Osteocyte (in vitro differentiated cells): ENCODE measurements around the gene DKK3. TPM values are rescaled to one million over a fixed set of nuclear protein-coding genes. Genes with fewer than 3 reads are reported as not detected.
A peak's percentile ranks its signal among the peaks of the same experiment; 100 is the strongest.

Experiments used
- DNase-seq: peaks from one replicate; pipeline ENCODE4 v3.0.0; 2021; ENCODE audit warnings: mixed read lengths; ENCODE audit not compliant: unreplicated experiment; ENCODE audit errors: extremely low spot score
- H3K27ac Mint-ChIP-seq: one replicate; pipeline ENCODE4 v1.8.0; 2021; ENCODE audit warnings: mild to moderate bottlenecking, mixed read lengths; ENCODE audit not compliant: unreplicated experiment
- H3K27me3 Mint-ChIP-seq: one replicate; pipeline ENCODE4 v1.8.0; 2021; ENCODE audit warnings: mixed read lengths; ENCODE audit not compliant: unreplicated experiment
- H3K36me3 Mint-ChIP-seq: one replicate; pipeline ENCODE4 v1.8.0; 2021; ENCODE audit warnings: mixed read lengths; ENCODE audit not compliant: unreplicated experiment
- H3K4me1 Mint-ChIP-seq: one replicate; pipeline ENCODE4 v1.8.0; 2021; ENCODE audit warnings: mixed read lengths; ENCODE audit not compliant: unreplicated experiment
- H3K4me3 Mint-ChIP-seq: one replicate; pipeline ENCODE4 v1.8.0; 2021; ENCODE audit warnings: mild to moderate bottlenecking, moderate library complexity, mixed read lengths; ENCODE audit not compliant: unreplicated experiment
- H3K9me3 Mint-ChIP-seq: one replicate; pipeline ENCODE4 v1.8.0; 2021; ENCODE audit warnings: mixed read lengths; ENCODE audit not compliant: unreplicated experiment
- total RNA-seq: library from RNA; stranded (reverse); gene quantifications from 2 replicates; pipeline ENCODE4 v1.2.1, GENCODE V29; 2021
- TF ChIP-seq, protein P1 (sequence below): fragments of 200-600 bp; sonication (generic); IDR thresholded peaks from 2 replicates; pipeline ENCODE4 v1.5.0; 2021; ENCODE audit warnings: antibody characterized with exemption, mild to moderate bottlenecking, moderate library complexity

The DKK3 gene
- total RNA-seq, 1 donor from 2014 or later = 548 TPM

DNA sequence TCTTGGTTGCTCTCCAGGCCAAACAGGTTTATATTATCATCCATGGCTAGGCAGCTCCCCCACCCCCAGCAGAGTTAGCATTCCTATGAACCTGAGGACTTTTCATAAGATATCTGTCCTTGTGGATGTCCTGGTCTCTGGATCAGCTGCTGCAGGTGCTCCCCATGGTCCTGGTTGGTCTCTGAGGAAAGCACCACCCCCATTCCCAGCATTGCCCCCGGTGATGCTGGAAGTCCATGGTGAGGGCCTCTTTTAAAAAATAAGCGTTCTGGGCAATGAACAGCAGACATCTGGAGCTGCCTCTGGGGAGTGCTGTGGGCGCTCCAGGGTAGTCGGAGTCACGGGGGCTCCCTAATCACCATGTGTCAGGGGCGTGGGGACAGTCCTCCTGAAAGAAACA, 26.6 kb downstream of the DKK3 start:
- Mint-ChIP-seq H3K4me1 (peaks cover 97% of the 10 kb centered on the region), H3K36me3 (peaks cover 12% of the 10 kb centered on the region), H3K27ac (peak overlapping the region; percentile 96), H3K27me3 (no peaks in the 10 kb centered on the region), H3K4me3 (peak overlapping the region; percentile 26), H3K9me3 (no peaks in the 10 kb centered on the region)
- no peak for DNase-seq
- TF ChIP-seq, protein P1, sequence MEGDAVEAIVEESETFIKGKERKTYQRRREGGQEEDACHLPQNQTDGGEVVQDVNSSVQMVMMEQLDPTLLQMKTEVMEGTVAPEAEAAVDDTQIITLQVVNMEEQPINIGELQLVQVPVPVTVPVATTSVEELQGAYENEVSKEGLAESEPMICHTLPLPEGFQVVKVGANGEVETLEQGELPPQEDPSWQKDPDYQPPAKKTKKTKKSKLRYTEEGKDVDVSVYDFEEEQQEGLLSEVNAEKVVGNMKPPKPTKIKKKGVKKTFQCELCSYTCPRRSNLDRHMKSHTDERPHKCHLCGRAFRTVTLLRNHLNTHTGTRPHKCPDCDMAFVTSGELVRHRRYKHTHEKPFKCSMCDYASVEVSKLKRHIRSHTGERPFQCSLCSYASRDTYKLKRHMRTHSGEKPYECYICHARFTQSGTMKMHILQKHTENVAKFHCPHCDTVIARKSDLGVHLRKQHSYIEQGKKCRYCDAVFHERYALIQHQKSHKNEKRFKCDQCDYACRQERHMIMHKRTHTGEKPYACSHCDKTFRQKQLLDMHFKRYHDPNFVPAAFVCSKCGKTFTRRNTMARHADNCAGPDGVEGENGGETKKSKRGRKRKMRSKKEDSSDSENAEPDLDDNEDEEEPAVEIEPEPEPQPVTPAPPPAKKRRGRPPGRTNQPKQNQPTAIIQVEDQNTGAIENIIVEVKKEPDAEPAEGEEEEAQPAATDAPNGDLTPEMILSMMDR = no peak

DNA sequence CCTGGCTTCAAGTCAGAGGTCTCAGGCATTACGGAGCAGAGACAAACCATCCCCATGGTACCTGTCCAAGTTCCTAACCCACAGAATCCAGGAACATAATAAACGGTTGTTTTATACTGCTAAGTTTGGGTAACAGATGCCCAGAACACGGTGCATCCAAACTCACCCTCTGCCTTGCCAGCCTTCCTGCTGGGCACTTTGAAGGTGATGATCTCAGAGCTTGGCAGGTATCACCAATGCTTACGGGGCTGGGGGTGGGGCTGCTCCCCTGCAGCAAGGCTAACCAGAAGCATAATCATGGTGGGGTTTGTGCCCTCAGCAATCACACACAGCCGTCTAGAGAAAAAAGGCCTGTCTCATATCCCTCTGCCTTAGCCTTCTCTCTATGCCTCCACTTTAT, 27.1 kb downstream of the DKK3 start:
- Mint-ChIP-seq H3K4me3 (no peak overlapping the region), H3K36me3 (peaks cover 12% of the 10 kb centered on the region), H3K4me1 (peaks cover 97% of the 10 kb centered on the region), H3K27me3 (no peaks in the 10 kb centered on the region), H3K27ac (peak overlapping the region; percentile 98), H3K9me3 (no peaks in the 10 kb centered on the region)
- no peak for DNase-seq
- TF ChIP-seq, protein P1 = no peak

- peaks cover 97% of the 10 kb centered on the region for H3K4me1 Mint-ChIP-seq
- H3K27ac Mint-ChIP-seq = peak overlapping the region; percentile 98
- no peak for DNase-seq
These were observed 27.6 kb downstream of the DKK3 start for GRCh38 chr11:11980841-11981308.

DNA sequence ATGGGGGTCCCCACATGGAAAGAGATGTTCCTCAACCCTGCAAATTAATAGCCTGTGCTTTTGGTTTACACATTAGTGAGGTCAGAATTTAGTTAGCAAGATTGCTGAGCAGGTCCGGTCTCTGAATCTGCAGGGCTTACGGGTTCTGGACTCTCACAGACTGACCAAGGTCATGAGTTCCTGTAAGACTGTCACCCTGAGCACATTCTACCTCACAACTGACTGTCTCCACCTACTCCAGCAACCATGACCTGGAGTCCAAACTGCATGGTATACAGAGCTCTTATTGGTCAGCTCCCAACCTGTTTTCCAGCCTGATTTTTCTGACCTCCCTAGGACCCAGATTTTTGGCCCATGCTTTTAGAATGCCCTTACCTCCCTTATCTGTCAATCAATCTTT, 28.2 kb downstream of the DKK3 start:
- Mint-ChIP-seq H3K4me1 (peaks cover 97% of the 10 kb centered on the region), H3K27me3 (no peaks in the 10 kb centered on the region), H3K36me3 (peaks cover 12% of the 10 kb centered on the region), H3K27ac (peak overlapping the region; percentile 98), H3K4me3 (no peak overlapping the region), H3K9me3 (no peaks in the 10 kb centered on the region)
- TF ChIP-seq, protein P1 = no peak
- DNase-seq = no peak

More at GRCh38 chr11:11980841-11981308, 27.6 kb downstream of the DKK3 start:
- Mint-ChIP-seq H3K4me3 (no peak overlapping the region), H3K36me3 (peaks cover 12% of the 10 kb centered on the region), H3K9me3 (no peaks in the 10 kb centered on the region), H3K27me3 (no peaks in the 10 kb centered on the region)
- TF ChIP-seq, protein P1 = no peak

DNA sequence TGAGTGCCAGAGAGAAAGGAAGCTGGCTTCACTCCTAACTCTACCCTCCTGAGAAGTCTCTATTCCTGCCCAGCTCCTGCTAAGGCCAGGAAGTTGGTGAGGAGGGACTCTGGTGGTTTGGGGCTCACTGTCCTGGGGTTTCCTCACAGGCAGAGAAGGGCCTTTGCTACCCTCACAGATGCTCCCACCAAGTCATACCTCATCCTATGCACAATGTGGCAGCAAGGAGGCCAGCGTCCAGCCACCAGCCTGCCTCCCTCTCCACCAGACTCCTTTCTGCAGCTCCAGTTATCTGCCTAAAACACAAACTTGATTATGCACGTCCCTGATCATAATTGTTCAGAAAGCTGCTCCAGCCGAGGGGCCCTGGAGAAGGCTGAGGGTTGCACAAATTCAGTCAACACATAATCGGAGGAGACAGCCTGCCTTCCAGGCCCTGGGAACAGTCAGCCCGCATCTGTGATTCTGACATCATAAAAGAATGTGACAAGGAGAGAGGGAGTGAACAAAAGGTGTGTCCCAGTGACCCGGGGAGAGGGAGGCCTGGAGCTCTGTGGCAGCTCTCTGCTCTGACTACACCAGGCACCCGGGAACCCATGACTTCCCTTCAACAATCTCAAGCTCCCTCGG, 28.8 kb downstream of the DKK3 start:
- peak overlapping the region; percentile 98 for H3K27ac Mint-ChIP-seq
- DNase-seq = peak; percentile 83
- peaks cover 97% of the 10 kb centered on the region for H3K4me1 Mint-ChIP-seq
- no peaks in the 10 kb centered on the region for H3K27me3 Mint-ChIP-seq
- H3K9me3 Mint-ChIP-seq = no peaks in the 10 kb centered on the region
- H3K36me3 Mint-ChIP-seq = peaks cover 12% of the 10 kb centered on the region
- TF ChIP-seq, protein P1 = no peak
- H3K4me3 Mint-ChIP-seq = no peak overlapping the region
